Activated T-cell treated with anti-CD3 and anti-CD28 coated beads, Interleukin-2, amount 50 U/mL, for 1 hour (primary cell): ENCODE results near the gene STAG1.
"Not testable (repeated sequence)": the region's sequence is repeated elsewhere in the genome, so short reads cannot be mapped to it uniquely, and the experiment has no call there.

Experiments
- DNase-seq: peaks from one replicate; pipeline ENCODE4 v3.0.0-alpha.2; 2020

Gene STAG1

DNA sequence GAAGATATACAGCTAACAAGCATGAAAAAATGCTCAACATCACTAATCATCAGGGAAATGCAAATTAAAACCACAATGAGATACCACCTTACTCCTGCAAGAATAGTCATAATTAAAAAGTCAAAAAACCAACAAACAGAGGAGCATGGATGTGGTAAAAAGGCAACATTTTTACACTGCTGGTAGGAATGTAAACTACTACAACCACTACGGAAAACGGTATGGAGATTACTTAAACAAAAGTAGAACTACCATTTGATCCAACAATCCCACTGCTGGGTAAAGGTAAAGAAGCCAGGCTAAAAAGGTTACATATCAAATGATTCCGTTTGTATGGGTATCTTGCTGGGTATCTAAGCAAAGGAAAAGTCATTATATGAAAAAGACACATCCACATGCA, 53.8 kb downstream of the STAG1 start:
- no peak for DNase-seq

DNA sequence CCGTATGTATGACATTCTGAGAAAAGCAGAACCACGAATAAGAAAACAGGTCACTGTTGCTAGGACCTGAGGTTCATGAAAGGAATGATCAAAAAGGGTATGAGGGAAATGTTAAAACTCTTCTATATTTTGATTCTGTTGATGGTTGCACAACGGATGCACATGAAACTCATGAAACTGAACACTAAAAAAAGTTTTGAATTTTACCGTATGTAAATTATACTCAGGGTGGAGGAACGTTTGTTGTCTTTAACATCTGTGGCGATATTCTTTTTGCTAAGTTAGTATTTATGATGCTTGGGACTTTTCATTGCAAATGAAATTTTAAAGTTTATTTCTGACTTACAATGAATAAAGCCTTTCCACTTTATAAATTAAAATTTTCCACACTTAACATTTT, 55.4 kb downstream of the STAG1 start:
- no peak for DNase-seq

DNA sequence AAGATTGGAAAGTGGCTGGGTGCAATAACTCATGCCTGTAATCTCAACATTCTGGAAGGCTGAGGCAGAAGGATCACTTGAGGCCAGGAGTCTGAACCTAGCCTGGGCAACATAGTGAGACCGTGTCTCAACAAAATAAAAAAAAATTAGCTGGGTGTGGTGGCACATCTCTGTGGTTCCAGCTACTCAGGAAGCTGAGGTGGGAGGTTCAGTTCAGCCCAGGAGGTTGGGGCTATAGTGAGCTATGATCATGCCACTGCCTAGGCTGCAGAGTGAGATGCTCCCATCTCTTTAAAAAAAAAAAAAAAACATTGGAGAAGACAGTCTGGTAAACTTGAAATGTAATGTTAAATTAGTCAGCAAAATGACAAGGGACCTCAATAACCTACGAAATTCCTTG, 57.9 kb downstream of the STAG1 start:
- no peak for DNase-seq

DNA sequence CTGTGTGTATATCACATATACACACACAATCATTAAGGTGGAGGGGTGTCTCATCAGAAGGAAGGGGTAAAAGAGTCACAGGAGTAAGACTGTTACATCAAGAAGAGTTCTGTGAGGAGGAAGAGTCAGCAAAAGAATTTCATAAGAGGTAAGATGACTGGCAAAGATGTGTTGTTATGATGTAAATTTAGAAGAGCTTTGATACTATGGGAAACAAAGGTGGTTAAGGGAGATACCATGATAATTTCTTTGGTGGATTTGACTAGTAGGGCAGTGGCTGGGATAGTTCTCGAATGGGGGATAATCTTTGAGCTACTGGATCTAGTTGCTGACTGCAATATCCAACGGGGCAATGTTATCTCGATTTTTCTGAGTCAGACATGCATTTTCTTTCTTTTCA, 61.6 kb downstream of the STAG1 start:
- no peak for DNase-seq

DNA sequence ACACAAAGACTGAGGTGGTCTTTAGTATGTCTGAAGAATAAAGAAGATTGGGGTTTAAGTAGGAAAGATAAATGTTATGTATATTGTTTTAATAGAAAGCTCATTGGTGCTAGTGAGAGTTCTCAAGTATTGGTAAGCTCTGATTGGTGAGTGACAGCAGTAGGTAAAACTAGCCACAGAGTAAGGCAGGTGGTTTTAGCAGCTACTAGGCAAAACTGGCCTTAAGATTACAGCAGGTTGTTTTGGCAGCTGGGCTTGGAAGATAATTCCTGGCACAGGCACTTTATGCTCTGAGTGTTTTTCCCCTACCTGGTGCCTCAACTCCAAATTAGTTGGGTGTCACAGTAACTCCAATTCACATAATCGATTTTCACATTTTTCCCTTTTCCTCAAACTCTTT, 66.3 kb downstream of the STAG1 start:
- no peak for DNase-seq

DNA sequence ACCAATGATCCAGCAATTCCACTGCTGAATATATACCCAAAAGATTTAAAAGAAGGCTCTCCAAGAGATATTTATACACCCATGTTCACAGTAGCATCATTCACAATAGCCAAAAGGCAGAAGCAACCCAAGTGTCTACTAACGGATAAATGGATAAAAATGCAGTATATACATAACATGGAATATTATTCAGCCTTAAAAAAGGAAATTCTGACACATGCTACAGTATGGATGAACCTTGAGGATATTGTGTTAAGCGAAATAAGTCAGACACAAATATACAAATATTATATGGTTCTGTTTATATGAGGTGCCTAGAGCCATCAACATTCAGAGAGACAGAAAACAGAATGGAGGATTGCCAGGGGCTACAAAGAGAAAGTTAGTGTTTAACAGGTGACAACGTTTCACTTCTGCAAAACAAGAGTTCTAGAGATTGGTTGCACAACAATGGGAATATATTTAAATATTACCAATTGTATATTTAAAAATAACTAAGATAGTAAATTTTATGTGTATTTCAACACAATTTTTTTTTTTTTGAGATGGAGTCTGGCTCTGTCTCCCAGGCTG, 69.4 kb downstream of the STAG1 start:
- DNase-seq, result no peak

DNA sequence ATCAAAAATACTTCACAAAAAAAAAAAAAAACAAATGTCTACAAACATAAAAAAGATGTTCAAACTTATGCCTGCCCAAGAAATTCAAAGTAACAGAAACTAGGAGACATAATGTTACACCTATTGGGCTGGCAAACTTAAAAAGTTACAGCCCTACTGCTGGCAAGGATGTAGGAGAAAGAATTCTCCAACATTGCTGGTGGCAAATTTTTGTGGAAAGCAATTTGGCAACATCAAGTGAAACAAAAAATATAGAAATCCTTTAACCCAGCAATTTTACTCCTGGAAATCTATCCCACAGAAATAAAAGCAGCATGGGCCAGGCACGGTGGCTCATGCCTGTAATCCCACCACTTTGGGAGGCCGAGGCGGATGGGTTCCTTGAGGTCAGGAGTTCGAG, 73.2 kb downstream of the STAG1 start:
- DNase-seq, result no peak

DNA sequence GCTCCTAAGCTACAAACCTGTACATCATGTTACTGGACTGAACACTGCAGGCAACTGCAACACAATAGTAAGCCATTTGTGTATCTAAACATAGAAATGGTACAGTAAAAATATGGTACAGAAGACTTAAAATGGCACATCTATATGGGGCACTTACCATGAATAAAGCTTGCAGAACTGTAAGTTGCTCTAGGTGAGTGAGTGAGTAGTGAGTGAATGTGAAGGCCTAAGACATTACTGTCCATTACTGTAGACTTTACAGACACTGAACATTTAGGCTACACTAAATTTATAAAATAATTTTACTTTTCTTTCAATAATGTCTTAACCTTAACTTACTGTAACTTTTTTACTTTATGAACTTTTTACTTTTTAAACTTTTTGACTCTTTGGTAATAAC, 76.2 kb downstream of the STAG1 start:
- DNase-seq, result no peak

DNA sequence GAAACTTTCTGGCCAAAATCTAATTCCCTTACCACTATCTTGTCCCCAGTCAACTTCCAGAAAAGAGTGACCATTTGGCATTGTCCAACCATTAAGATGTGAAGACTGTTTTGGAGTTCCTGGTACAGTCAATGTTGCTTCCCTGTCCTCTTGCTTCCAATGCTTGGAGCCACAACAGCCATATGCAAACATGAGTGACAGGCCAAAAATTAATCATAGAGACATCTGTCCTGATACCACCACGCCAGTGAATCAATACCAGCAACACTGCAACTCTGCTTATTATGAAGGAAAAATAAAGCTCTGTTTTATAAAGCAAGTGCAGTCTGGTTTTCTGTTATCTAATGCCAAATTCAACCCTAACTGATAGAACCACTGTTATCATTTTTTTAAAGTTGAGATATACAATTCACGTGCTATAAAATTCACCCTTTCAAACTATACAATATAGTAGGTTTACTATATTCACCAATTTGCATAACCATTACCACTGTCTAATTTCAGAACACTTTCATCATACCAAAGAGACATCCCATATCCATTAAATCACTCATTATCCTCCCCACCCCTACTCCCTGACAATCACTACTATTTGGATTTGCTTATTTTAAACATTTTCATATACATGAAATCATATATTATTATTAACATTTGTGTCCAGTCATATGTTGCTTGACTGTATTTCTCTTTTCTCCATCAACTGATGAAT, 76.9 kb downstream of the STAG1 start:
- DNase-seq, result no peak

DNA sequence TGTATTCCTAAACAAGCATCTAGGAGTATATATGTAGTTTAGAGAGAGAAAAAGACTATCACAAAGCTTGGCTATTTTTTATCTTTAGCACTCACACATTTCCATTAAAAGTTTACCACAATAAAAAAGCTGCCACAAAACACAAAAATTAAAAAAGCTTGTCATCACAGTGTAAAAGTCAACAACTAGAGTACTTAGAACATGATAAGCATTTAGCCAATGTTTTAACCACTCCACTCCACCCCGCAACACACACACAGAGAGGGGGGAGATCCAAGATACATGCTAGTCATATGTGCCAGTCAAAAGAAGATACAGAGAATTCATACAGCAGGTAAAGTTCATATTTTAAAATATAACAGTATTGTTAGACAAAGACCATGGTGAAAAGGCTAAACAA, 79.7 kb downstream of the STAG1 start:
- no peak for DNase-seq

DNA sequence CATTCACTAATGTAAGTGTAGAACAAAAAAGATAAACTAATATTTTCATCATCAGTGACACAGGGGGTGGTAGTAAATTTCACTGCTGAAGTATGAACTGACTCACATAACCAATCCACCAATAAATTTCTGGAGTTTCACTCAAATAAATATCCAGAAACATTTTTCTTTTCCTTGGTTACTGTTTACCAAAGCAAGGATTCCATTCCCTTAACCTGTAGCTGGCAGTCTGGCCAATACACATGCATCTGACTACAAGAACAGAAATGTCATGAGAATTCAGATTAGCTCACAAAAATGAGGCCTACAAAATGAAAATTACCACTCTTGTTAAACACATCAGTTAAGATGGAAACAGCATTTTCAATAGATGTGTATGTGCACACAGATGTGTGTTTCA, 80.3 kb downstream of the STAG1 start:
- DNase-seq, result no peak

DNA sequence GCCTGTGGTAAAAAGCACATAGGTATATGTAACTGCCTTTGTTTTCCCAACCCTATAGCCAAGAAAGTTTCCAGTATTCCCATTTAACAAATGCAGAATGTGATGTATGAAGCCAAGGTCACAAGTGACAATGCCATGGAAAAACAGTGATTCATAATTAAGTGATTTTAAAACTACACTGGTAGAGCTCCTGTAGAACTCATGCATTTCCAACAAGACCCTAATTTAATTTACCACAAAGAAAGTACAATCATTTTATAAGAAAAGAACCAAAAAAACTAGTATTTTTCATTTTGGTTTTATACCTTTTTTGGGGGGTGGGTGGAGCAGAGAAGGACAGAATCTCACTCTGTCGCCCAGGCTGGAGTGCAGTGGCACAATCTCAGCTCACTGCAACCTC, 82.0 kb downstream of the STAG1 start:
- DNase-seq, result no peak

DNA sequence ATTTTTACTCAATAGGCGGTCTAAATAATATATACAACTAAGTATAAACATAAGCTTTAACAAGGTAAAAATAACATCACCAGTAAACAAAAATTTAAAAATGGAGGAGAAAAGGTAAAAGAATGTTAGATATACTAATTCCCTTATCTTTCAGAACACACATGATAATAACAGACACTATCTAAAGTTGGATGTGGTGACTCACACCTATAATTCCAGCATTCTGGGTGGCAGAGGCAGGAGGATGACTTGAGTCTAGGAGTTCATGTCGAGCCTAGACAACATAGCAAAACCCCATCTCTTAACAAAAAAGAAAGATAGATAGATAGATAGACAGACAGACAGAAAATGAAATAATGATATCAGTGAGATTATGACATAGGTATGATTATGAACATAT, 85.1 kb downstream of the STAG1 start:
- DNase-seq, result no peak

DNA sequence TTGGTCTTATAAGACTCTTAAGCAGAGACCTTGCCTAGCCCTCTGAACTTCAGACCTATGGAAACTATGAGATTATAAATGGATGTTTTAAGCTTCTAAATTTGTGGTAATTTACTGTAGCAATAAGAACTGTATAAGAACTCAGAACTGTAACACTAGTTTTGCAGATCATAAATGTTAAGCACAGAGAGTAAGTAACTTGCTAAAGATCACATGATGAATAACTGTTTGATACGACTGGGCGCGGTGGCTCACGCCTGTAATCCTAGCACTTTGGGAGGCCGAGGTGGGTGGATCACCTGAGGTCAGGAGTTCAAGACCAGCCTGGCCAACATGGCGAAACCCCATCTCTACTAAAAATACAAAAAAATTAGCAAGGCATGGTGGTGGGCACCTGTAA, 85.9 kb downstream of the STAG1 start:
- not testable (repeated sequence) for DNase-seq

DNA sequence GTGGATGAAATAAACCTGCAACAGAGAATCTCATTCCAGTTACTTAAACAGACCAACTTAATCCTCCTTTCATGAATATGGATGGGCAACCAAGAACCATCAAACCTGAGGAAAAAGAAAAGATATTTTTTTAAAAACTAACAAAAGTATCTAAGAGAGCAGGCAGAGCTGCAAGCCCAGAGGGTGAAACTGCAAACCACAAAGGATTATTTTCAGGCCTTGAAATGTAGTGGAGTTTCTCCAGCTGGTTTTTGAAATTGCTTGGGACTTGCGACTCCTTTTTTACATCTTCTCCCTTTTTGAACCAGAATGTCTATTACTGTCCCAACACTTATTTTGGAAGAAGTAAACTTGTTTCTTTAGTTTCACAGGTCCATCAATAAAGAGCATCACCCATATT, 87.4 kb downstream of the STAG1 start:
- DNase-seq, result no peak

DNA sequence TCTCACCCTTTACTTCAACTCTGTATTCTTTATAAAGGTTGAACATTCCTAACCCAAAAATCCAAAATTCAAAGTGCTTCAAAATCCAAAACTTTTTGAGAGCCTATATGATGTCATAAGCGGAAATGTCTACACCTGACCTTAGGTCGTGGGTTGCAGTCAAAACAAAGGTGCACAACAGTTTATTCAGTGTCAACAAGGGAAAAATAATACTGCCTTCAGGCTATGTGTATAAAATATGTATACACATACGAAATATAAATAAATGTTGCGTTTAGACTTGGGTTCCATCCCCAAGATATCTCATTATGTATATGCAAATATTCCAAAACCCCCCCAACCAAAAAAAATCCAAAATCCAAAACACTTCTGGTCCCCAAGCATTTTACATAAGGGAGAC, 90.9 kb downstream of the STAG1 start:
- no peak for DNase-seq

DNA sequence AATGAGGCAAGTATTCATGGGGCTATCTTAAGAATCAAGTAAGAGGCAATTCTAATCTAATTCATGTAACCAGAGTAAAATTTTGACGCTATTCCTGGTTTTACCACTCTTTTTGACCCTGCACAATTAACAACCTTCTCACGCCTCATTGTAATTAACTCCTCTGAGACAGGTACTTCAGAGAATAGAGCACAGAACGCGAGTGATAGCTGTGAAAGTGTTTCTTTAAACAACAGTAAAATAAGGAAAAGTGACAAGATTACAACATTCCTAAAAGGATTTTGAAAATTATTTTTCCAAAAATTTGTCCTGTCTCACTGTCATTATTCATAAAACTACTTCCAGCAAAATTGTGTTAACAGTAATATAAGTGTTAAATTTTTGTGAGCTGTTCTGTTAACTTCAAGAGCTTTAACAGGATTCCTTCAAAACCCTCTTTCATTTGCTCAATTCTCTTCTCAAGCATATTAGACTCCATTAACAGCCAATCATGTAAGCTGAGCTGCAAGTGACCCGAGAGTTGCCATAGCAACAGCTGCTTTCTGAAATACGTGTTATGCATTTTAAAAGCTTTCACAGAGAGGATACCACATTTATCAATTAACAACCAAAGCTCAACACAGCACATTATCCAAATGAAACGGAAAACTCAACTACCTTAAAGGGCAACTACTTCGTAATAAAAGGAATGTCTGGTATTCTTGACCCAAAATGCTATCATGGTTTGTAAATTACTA, 93.1 kb downstream of the STAG1 start:
- DNase-seq, result no peak

DNA sequence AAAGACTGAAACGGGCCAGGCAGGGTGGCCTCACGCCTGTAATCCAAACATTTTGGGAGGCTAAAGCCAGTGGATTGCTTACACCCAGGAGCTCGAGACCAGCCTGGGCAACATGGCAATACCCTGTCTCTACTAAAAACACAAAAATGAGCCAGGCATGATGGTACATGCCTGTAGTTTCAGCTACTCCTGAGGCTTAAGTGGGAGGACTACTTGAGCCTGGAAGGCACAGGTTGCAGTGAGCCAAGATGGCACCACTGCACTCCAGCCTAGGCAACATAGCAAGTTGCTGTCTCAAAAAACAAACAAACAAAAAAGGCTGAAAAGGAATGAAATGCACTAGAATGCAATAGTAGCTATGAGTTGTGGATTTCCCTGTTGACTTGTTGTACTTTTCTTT, 94.7 kb downstream of the STAG1 start:
- no peak for DNase-seq

DNA sequence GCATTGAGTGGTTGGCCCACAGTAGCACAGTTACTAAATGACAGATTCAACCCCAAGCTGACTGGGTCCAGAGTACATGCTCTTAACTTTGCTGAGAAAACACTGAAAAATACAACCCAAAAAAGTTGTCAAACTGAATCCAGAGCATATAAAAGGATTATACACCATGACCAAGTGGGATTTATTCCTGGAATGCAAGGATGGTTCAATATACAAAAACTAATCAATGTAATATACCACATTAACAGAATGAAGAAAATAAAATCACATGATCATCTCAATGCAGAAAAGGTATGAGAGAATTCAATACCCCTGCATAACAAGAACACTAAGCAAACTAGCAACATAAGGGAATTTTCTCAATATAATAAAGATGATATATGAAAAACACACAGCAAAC, 98.5 kb downstream of the STAG1 start:
- DNase-seq, result no peak

DNA sequence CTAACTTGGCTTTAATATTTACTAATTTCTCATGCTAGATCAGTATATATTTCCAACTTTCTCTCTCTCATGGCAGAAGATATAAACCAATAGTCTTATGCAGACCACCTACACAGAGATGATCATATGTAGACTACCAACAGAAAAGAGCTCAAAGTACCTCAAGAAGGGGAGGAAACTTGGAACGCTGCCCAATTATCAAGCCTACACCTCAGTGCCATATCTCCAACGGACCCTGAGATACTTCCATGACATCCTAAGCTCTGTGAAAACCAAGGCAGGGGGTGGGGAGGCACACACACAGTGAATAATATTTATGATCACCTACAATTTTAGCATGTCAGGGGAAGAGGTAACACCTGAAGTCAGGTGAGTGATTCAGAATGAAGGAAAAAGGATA, 100.6 kb downstream of the STAG1 start:
- no peak for DNase-seq

DNA sequence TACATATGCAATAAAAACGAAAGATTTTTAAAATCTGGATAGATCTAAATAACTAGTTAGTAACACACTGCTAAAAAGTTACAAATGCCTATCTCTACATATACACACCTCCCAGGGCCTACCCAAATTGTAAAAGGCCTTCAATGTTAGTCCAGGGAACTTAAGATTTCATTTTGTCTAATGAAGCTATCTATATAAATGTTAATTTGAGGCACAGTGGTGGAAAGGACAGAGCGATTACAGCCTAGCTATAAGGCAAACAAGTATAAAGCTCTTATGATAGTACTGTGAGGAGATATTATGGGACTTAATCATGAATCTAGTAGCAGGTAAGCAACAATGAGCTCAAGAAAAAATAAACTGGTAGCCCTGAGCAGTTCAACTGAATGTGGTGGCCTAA, 101.7 kb downstream of the STAG1 start:
- no peak for DNase-seq

DNA sequence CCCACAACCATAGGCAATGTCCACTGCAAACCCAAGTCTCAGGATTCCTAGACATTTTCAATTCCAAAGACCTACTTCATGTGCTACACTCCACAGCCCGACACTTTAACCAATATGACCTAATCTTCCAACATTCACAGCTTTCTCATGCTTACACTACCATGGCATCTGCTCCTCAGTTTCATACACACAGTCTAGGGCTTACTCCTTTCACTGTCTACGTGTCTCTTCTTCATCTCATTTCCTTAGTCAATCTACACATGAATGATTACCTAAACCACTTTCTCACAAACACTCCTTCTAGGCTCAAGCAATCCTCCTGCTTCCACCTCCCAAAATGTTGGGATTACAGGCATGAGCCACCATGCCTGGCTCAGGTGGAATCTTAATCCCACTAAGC, 106.3 kb downstream of the STAG1 start:
- no peak for DNase-seq

DNA sequence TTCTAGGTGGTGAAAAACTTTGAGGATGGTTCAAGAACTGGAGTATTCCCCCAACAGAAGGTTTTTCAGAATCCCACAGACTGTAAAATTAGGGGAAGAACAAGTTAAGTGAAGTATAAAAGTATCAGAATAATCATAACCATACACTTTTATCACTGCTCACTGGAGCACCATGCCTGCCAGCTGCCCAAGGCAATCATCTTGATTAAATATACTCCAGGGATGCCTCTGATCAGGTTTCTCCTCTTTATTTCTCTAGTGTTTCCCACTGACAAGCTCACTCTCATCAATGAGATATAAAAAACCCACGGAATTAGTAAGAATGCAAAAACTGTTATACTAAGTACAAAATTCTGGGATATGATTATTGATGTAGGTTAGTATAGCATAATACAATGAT, 108.0 kb downstream of the STAG1 start:
- DNase-seq, result no peak

DNA sequence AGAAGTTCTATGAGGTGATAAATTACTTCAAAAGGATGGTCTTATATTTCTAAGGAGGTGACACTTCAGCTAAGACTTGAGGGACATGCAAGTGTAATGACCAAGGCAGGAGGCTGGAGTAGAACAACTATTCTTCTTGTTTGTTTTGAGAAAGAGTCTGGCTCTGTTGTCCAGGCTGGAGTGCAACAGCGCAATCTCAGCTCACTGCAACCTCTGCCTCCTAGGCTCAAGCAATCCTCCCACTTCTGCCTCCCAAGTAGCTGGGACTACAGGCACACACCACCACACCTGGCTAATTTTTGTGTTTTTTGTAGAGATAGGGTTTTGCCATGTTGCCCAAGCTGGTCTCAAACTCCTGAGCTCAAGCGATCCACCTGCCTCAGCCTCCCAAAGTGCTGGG, 108.8 kb downstream of the STAG1 start:
- not testable (repeated sequence) for DNase-seq

DNA sequence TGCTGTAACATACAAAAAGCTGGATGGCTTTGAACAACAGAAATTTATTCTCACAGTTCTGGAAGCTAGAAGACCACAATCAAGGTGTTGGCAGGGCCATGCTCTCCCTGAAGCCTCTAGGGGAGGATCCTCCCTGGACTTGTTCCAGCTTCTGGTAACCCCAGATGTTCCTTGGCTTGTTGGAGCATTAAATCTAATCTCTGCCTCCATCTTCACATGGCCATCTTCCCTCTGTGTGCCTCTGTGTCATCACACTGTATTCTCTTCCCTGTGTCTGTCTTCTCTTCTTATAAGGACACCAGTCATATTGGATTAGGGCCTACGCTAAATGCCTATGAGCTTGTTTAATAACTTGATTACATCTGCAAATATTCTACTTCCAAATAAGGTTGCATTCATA, 109.5 kb downstream of the STAG1 start:
- DNase-seq, result no peak
